ENCODE results near the gene HSPA12A.

The HSPA12A gene

GRCh38 chr10:116771101-116771958, 29.0 kb upstream of the HSPA12A start:
- no peak for DNase-seq

- DNase-seq, result no peak
These were observed 27.9 kb upstream of the HSPA12A start for GRCh38 chr10:116770281-116770680.

- no peak for DNase-seq
These were observed 27.4 kb upstream of the HSPA12A start for GRCh38 chr10:116769791-116770190.

- DNase-seq, result no peak
These were observed 27.0 kb upstream of the HSPA12A start for GRCh38 chr10:116769368-116769767.

- no peak for DNase-seq
These were observed 26.4 kb upstream of the HSPA12A start for GRCh38 chr10:116768786-116769185.

- DNase-seq, result no peak
These were observed 24.7 kb upstream of the HSPA12A start for GRCh38 chr10:116766837-116767634.

- DNase-seq, result no peak
These were observed 24.0 kb upstream of the HSPA12A start for GRCh38 chr10:116766241-116766827.

- DNase-seq, result peak in 1 of 2 experiments; percentile 19
These were observed 23.3 kb upstream of the HSPA12A start for GRCh38 chr10:116765648-116766081.

- DNase-seq, result no peak
These were observed 22.6 kb upstream of the HSPA12A start for GRCh38 chr10:116764979-116765378.

- DNase-seq, result no peak
These were observed 21.1 kb upstream of the HSPA12A start for GRCh38 chr10:116763440-116763839.

GRCh38 chr10:116761883-116762282, 19.5 kb upstream of the HSPA12A start:
- DNase-seq, result no peak

GRCh38 chr10:116760919-116761318, 18.6 kb upstream of the HSPA12A start:
- no peak for DNase-seq

- no peak for DNase-seq
These were observed 14.9 kb upstream of the HSPA12A start for GRCh38 chr10:116757246-116757645.

GRCh38 chr10:116756277-116756676, 13.9 kb upstream of the HSPA12A start:
- DNase-seq, result no peak

GRCh38 chr10:116753759-116754158, 11.4 kb upstream of the HSPA12A start:
- DNase-seq, result no peak

- no peak for DNase-seq
These were observed 10.8 kb upstream of the HSPA12A start for GRCh38 chr10:116752969-116753665.

GRCh38 chr10:116752563-116752962, 10.2 kb upstream of the HSPA12A start:
- no peak for DNase-seq

GRCh38 chr10:116748471-116748870, 6.1 kb upstream of the HSPA12A start:
- DNase-seq, result no peak

GRCh38 chr10:116748041-116748440, 5.7 kb upstream of the HSPA12A start:
- DNase-seq, result no peak

- no peak for DNase-seq
These were observed 5.0 kb upstream of the HSPA12A start for GRCh38 chr10:116747325-116747724.

GRCh38 chr10:116744885-116745284, 2.5 kb upstream of the HSPA12A start:
- DNase-seq, result no peak

- DNase-seq, result no peak
These were observed 1.9 kb upstream of the HSPA12A start for GRCh38 chr10:116744163-116744753.

All from stimulated activated CD4-positive, alpha-beta T cell treated with anti-CD3 and anti-CD28 coated beads, Interleukin-4, amount 100 ng/mL, for 4 hours (primary cell).